ENCODE data around the gene SUN2.

The SUN2 gene

DNA sequence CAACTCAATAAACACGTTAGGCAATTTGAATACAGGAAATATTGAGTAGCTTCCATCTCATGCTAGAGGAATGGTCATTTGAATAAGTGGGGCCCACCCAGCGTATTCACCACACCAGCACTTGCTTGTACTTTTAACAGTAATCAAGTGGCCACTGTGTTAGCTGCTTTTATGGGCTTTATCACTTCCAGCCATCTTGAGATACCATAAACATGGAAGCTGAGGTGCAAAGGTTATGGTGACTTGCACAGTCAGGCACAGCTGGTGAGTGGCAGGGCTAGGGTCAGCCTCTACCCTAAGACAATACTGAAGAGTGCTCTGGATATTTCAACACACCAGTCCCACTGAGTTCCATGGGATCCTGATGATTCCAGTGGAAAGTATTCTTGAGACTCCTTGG is 61.7 kb downstream of the SUN2 start:
- no peak for DNase-seq

DNA sequence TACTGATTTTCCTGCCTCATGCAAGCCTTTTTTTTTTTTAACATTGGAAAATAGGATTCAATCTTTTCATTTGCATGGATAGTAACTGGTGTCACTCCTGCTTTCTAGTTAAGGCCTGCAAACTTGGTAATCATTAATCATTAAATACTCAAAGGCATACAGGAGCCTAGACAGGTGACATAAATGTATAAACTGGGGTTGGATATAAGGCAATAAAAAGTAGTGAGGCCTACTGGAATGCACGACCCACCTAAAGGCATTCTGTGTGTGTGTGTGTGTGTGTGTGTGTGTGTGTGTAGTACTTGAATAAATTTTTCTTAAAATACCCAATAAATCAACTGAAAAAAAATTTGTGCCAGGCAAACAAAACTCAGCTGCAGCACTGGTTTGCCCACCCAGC is 66.1 kb downstream of the SUN2 start:
- DNase-seq: no peak

DNA sequence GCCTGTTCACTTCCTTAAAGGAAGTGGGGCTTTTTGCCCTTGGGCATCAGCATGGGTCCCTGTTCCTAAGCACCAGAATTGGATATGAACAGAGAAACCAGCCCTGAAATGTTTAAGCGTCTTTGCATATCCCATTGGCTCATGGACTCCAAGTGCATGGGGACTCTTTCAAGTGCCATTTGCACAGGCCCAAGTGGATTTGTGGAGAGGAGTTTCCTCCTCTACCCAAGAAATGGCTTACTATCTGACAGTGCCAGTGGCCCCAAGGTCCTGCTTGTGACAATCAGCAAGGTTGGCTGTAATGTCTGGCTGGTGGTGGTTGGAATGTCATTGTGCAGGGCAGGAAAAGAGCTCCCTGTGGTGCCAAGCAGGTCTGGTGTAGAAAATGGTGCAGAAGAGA is 70.0 kb downstream of the SUN2 start:
- no peak for DNase-seq

- no peak for DNase-seq
Measured at GRCh38 chr22:38684895-38685294, 70.9 kb downstream of the SUN2 start.

All from fibroblast of skin of abdomen (primary cell).